Measurements from ENCODE around the gene NMNAT1. TPM values are rescaled to one million over a fixed set of nuclear protein-coding genes. Genes with fewer than 3 reads are reported as not detected.
"Not testable (repeated sequence)": the region's sequence is repeated elsewhere in the genome, so short reads cannot be mapped to it uniquely, and the experiment has no call there.

Gene NMNAT1
- total RNA-seq, 1 experiment from 2014 or later, result 2.8 TPM

DNA sequence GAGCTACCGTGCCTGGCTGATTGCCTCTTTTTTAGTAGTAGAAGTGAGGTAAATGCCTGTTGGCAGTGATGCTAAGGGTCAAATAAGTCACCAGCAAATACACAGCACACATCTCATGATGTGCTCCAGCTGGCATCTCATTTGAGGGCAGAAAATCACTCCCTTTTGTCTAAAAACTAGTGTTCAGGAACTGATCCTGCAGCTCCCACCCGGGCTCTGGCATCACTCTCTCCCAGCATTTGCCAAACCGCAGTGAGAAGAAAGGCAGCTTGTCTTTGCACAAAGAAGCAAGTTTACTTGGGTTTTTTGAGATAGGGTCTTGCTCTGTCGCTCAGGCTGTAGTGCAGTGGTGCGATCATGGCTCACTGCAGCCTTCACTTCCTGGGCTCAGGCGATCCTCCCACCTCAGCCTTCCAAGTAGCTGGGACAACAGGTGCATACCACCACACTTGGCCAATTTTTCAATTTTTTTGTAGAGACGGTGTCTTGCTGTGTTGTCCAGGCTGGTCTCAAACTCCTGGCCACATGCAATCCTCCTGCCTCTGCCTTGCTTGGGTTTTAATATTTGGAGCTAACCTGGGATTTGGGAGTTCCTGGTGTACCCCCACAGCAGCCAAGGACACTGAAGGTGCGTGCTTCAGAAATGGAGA lies 57.9 kb downstream of the NMNAT1 start:
- Histone ChIP-seq H3K4ac (ENCODE audit: low read depth, low read length) (no peak overlapping the region), H3K23me2 (ENCODE audit: insufficient read length, low read depth, low read length, poor library complexity, severe bottlenecking) (no peaks in the 10 kb centered on the region), H3K27ac (ENCODE audit: insufficient read length, low read depth, low read length) (no peak overlapping the region), H2BK15ac (ENCODE audit: low read depth, low read length) (no peak overlapping the region), H3K56ac (ENCODE audit: insufficient read length, low read depth, low read length) (no peak overlapping the region), H3K4me2 (ENCODE audit: insufficient read depth, insufficient read length, low read length) (no peak overlapping the region), H4K20me1 (ENCODE audit: control insufficient read depth, insufficient read depth, insufficient read length) (no peaks in the 10 kb centered on the region), H3K9ac (ENCODE audit: extremely low read depth, insufficient read length, low read length) (no peak overlapping the region), H2BK120ac (ENCODE audit: low read depth, low read length, poor library complexity, severe bottlenecking) (no peak overlapping the region), H3K79me1 (ENCODE audit: insufficient read depth, low read depth, low read length, poor library complexity, severe bottlenecking) (no peaks in the 10 kb centered on the region), H3K9me3 (ENCODE audit: control insufficient read depth, low read depth, low read length) (no peaks in the 10 kb centered on the region), H3T11ph (ENCODE audit: low read length) (no peak overlapping the region), H2BK20ac (ENCODE audit: low read depth, low read length, poor library complexity, severe bottlenecking) (no peak overlapping the region), H4K91ac (ENCODE audit: insufficient read length, low read depth, low read length) (no peak overlapping the region), H2BK12ac (ENCODE audit: insufficient read length, low read depth, low read length) (no peak overlapping the region), H4K8ac (replicated peaks; ENCODE audit: insufficient read length, low read depth, low read length) (no peak overlapping the region), H3K79me2 (ENCODE audit: insufficient read depth, low read length) (no peaks in the 10 kb centered on the region), H3K18ac (ENCODE audit: insufficient read length, low read depth, low read length) (no peak overlapping the region), H2AK5ac (ENCODE audit: insufficient read length, low read length) (no peak overlapping the region), H3K23ac (ENCODE audit: insufficient read length, low read depth, low read length) (no peak overlapping the region), H2BK5ac (ENCODE audit: insufficient read length, low read length) (no peak overlapping the region), H3K27me3 (ENCODE audit: insufficient read depth, low read length) (peaks cover 17% of the 10 kb centered on the region; the same call in 1 of the 2 replicates), H2AFZ (ENCODE audit: low read length) (no peak overlapping the region), H4K5ac (ENCODE audit: insufficient read length, low read depth, low read length) (no peak overlapping the region), H3K4me1 (ENCODE audit: insufficient read depth, low read length) (no peaks in the 10 kb centered on the region; the same call in 1 of the 2 replicates), H3K14ac (ENCODE audit: insufficient read depth, low read length) (no peak overlapping the region)
- H3K9me3 Mint-ChIP-seq, result peaks cover 0 to 2% of the 10 kb centered on the region in 2 experiments; a peak in 2 of 5 replicates
- H3K36me3 Mint-ChIP-seq (ENCODE audit: insufficient read depth in 1 of 3, low read depth in 3 of 3), result no peaks in the 10 kb centered on the region; a peak in 1 of 7 replicates
- H3K4me3 Mint-ChIP-seq, result no peak overlapping the region
- DNase-seq, result no peak
- H3K4me1 Mint-ChIP-seq, result peaks cover 4 to 5% of the 10 kb centered on the region in 2 experiments
- TF ChIP-seq, protein P1, sequence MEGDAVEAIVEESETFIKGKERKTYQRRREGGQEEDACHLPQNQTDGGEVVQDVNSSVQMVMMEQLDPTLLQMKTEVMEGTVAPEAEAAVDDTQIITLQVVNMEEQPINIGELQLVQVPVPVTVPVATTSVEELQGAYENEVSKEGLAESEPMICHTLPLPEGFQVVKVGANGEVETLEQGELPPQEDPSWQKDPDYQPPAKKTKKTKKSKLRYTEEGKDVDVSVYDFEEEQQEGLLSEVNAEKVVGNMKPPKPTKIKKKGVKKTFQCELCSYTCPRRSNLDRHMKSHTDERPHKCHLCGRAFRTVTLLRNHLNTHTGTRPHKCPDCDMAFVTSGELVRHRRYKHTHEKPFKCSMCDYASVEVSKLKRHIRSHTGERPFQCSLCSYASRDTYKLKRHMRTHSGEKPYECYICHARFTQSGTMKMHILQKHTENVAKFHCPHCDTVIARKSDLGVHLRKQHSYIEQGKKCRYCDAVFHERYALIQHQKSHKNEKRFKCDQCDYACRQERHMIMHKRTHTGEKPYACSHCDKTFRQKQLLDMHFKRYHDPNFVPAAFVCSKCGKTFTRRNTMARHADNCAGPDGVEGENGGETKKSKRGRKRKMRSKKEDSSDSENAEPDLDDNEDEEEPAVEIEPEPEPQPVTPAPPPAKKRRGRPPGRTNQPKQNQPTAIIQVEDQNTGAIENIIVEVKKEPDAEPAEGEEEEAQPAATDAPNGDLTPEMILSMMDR (conservative IDR thresholded peaks at IDR 0.05), result no peak
- H3K27me3 Mint-ChIP-seq (ENCODE audit: low read depth), result peaks cover 40% of the 10 kb centered on the region
- no CpG with 5 or more reads among the region's 8 CpGs for WGBS (ENCODE audit: extremely low coverage, insufficient read length, low lambda C conversion rate)
- H3K27ac Mint-ChIP-seq, result no peak overlapping the region

DNA sequence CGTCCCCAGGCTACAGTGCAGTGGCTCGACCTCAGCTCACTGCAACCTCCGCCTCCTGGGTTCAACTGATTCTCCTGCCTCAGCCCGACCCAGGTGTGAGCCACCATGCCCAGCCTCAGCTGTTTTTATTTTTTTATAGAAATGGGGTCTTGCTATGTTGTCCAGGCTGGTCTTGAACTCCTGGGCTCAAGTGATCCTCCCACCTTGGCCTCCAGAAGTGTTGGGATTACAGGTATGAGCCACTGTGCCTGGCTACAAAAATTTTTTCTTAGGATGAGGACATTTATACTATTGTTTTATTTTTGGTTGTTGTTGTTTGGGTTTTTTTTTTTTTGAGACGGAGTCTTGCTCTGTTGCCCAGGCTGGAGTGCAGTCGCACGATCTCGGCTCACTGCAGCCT lies 62.0 kb downstream of the NMNAT1 start:
- not testable (repeated sequence) for H3K4me3 Mint-ChIP-seq
- WGBS (ENCODE audit: extremely low coverage, insufficient read length, low lambda C conversion rate), result no CpG with 5 or more reads among the region's 8 CpGs

More for the DNA sequence above, 62.0 kb downstream of the NMNAT1 start:
- H3K18ac ChIP-seq (ENCODE audit: insufficient read length, low read depth, low read length); H3K23me2 ChIP-seq (ENCODE audit: insufficient read length, low read depth, low read length, poor library complexity, severe bottlenecking); H2BK12ac ChIP-seq (ENCODE audit: insufficient read length, low read depth, low read length); H4K20me1 ChIP-seq (ENCODE audit: control insufficient read depth, insufficient read depth, insufficient read length); H3K27ac ChIP-seq (ENCODE audit: insufficient read length, low read depth, low read length); H2AK5ac ChIP-seq (ENCODE audit: insufficient read length, low read length); H3K4me2 ChIP-seq (ENCODE audit: insufficient read depth, insufficient read length, low read length); H3T11ph ChIP-seq (ENCODE audit: low read length); H4K5ac ChIP-seq (ENCODE audit: insufficient read length, low read depth, low read length); H3K9me3 ChIP-seq (ENCODE audit: control insufficient read depth, low read depth, low read length); H4K91ac ChIP-seq (ENCODE audit: insufficient read length, low read depth, low read length); H3K14ac ChIP-seq (ENCODE audit: insufficient read depth, low read length); H3K79me2 ChIP-seq (ENCODE audit: insufficient read depth, low read length); H3K36me3 Mint-ChIP-seq (ENCODE audit: insufficient read depth in 1 of 3, low read depth in 3 of 3); H2BK5ac ChIP-seq (ENCODE audit: insufficient read length, low read length); H3K4me1 Mint-ChIP-seq; H2BK15ac ChIP-seq (ENCODE audit: low read depth, low read length); H4K8ac ChIP-seq (replicated peaks; ENCODE audit: insufficient read length, low read depth, low read length); DNase-seq; H3K56ac ChIP-seq (ENCODE audit: insufficient read length, low read depth, low read length); H3K27me3 ChIP-seq (ENCODE audit: insufficient read depth, low read length); H3K4me1 ChIP-seq (ENCODE audit: insufficient read depth, low read length); H3K9ac ChIP-seq (ENCODE audit: extremely low read depth, insufficient read length, low read length); H2AFZ ChIP-seq (ENCODE audit: low read length); H3K79me1 ChIP-seq (ENCODE audit: insufficient read depth, low read depth, low read length, poor library complexity, severe bottlenecking); H3K4ac ChIP-seq (ENCODE audit: low read depth, low read length); H3K27me3 Mint-ChIP-seq (ENCODE audit: low read depth); H2BK120ac ChIP-seq (ENCODE audit: low read depth, low read length, poor library complexity, severe bottlenecking); H3K23ac ChIP-seq (ENCODE audit: insufficient read length, low read depth, low read length); H3K27ac Mint-ChIP-seq; H3K9me3 Mint-ChIP-seq; H2BK20ac ChIP-seq (ENCODE audit: low read depth, low read length, poor library complexity, severe bottlenecking): not testable (repeated sequence)
